Body of pancreas (tissue), 4 donors: ENCODE results near the gene USP17L5.
"Not testable (repeated sequence)": the region's sequence is repeated elsewhere in the genome, so short reads cannot be mapped to it uniquely, and the experiment has no call there.

Experiments
- CTCF ChIP-seq, 7 experiments: fragments of 450-650 bp in 4 of 7; fragments of 200-600 bp in 3 of 7; sonication (generic) in 3 of 7; IDR thresholded peaks; one replicate each; pipeline ENCODE4 v1.5.1; 2016 to 2019; ENCODE audit warnings: antibody characterized with exemption in 7 of 7
- POLR2A ChIP-seq, 3 donors: fragments of 450-650 bp; IDR thresholded peaks; one replicate each; pipeline ENCODE4 v1.6.1; 2016; ENCODE audit warnings: antibody characterized with exemption in 3 of 3, mild to moderate bottlenecking in 2 of 3

- TF ChIP-seq CTCF, POLR2A (IDR thresholded peaks at IDR 0.05): not testable (repeated sequence)
Observed at GRCh38 chr4:9348593-9348992, 9.4 kb downstream of the USP17L5 start, which contains the start of gene USP17L28.
